ENCODE measurements around the gene SLC16A9. TPM values are rescaled to one million over a fixed set of nuclear protein-coding genes. Genes with fewer than 3 reads are reported as not detected.
"Not testable (repeated sequence)": the region's sequence is repeated elsewhere in the genome, so short reads cannot be mapped to it uniquely, and the experiment has no call there.

The SLC16A9 gene
- total RNA-seq, 1 experiment from 2014 or later: 5.9 TPM

DNA sequence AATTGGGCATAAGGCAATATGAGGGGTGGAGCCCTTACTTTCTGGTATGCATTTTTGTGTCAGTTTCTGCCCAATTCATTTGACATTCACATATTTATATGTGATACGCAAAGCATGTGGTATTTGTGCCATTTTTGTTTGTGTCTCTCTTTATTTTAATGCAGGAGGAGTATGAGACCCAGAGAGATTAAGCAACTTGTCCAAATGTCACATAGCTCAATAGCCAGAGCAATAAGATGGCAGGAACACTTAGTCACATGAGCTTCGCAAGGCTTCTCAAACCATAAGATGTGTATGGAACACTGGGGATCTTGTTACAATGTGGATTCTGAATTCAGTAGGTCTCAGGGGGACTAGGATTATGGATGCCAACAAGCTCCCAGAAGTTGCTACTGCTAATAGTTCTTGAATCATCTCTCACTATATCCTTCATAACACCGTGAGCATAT lies 24.4 kb upstream of the SLC16A9 start:
- Histone ChIP-seq H3K79me2 (ENCODE audit: insufficient read depth, low read length) (no peaks in the 10 kb centered on the region), H3K27ac (ENCODE audit: low read depth, low read length) (no peak overlapping the region), H3K27me3 (ENCODE audit: insufficient read depth, low read length) (no peaks in the 10 kb centered on the region), H3K4me2 (ENCODE audit: low read length) (no peak overlapping the region), H3K36me3 (ENCODE audit: control insufficient read depth in 1 of 2, insufficient read depth in 2 of 2, low read length in 2 of 2) (no peaks in the 10 kb centered on the region), H4K20me1 (ENCODE audit: insufficient read depth) (no peaks in the 10 kb centered on the region), H3K4me1 (ENCODE audit: control insufficient read depth in 1 of 2, insufficient read depth in 2 of 2, low read length in 2 of 2) (no peaks in the 10 kb centered on the region), H2AFZ (ENCODE audit: low read depth, low read length, poor library complexity, severe bottlenecking) (no peak overlapping the region), H3K9ac (ENCODE audit: low read length) (no peak overlapping the region), H3K9me2 (ENCODE audit: insufficient read depth) (no peaks in the 10 kb centered on the region), H3K4me3 (replicated peaks in 1 of 2; ENCODE audit: low read depth in 1 of 2, low read length in 2 of 2) (no peak overlapping the region), H3K9me3 (ENCODE audit: control insufficient read depth in 1 of 2, insufficient read depth in 1 of 2, low read depth in 1 of 2, low read length in 2 of 2) (no peaks in the 10 kb centered on the region)
- BruUV-seq (replicated peaks): no TSS peak
- ChIA-PET POLR2A (no interaction called here), RAD21 (ENCODE audit: low non-redundant PET in 1 of 2, low total read pairs in 2 of 2, uncharacterized antibody in 2 of 2, unreplicated experiment in 2 of 2) (no interaction called here), CTCF (no interaction called here)
- ATAC-seq: no peak
- intact Hi-C loops (cut with micrococcal nuclease): no loop called here
- TF ChIP-seq, protein P1, sequence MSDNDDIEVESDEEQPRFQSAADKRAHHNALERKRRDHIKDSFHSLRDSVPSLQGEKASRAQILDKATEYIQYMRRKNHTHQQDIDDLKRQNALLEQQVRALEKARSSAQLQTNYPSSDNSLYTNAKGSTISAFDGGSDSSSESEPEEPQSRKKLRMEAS (IDR thresholded peaks at IDR 0.05): no peak
- TF ChIP-seq ZFX (IDR thresholded peaks at IDR 0.05) (no peak), EGR1 (IDR thresholded peaks at IDR 0.05; ENCODE audit: low read depth) (no peak), RAD21 (IDR thresholded peaks at IDR 0.05; ENCODE audit: low read depth) (no peak), TCF7L2 (IDR thresholded peaks at IDR 0.05; ENCODE audit: borderline replicate concordance, extremely low read depth, insufficient read depth, insufficient read length) (no peak), EZH2phosphoT487 (IDR thresholded peaks at IDR 0.05; ENCODE audit: borderline replicate concordance) (no peak), YY1 (IDR thresholded peaks at IDR 0.05; ENCODE audit: extremely low read depth, insufficient replicate concordance, low read depth, low read length) (no peak), FOSL1 (IDR thresholded peaks at IDR 0.05; ENCODE audit: low read depth) (no peak), POLR2AphosphoS5 (IDR thresholded peaks at IDR 0.05; ENCODE audit: low read depth, low read length) (no peak), EZH2 (IDR thresholded peaks at IDR 0.05) (no peak), ELF1 (IDR thresholded peaks at IDR 0.05; ENCODE audit: borderline replicate concordance, low read depth) (no peak), JUND (IDR thresholded peaks at IDR 0.05) (no peak), SIN3A (IDR thresholded peaks at IDR 0.05; ENCODE audit: low read depth) (no peak), SRF (IDR thresholded peaks at IDR 0.05; ENCODE audit: low read depth) (no peak), ZNF274 (IDR thresholded peaks at IDR 0.05; ENCODE audit: low read depth, low read length) (no peak), CBX3 (IDR thresholded peaks at IDR 0.05; ENCODE audit: low read depth) (no peak)
- TF ChIP-seq, protein P2, sequence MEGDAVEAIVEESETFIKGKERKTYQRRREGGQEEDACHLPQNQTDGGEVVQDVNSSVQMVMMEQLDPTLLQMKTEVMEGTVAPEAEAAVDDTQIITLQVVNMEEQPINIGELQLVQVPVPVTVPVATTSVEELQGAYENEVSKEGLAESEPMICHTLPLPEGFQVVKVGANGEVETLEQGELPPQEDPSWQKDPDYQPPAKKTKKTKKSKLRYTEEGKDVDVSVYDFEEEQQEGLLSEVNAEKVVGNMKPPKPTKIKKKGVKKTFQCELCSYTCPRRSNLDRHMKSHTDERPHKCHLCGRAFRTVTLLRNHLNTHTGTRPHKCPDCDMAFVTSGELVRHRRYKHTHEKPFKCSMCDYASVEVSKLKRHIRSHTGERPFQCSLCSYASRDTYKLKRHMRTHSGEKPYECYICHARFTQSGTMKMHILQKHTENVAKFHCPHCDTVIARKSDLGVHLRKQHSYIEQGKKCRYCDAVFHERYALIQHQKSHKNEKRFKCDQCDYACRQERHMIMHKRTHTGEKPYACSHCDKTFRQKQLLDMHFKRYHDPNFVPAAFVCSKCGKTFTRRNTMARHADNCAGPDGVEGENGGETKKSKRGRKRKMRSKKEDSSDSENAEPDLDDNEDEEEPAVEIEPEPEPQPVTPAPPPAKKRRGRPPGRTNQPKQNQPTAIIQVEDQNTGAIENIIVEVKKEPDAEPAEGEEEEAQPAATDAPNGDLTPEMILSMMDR (IDR thresholded peaks at IDR 0.05 in 2 of 3, conservative IDR thresholded peaks at IDR 0.05 in 1 of 3; ENCODE audit: borderline replicate concordance in 1 of 3, insufficient read depth in 1 of 3, low read depth in 2 of 3, low read length in 2 of 3): no peak
- TF ChIP-seq, protein P3, sequence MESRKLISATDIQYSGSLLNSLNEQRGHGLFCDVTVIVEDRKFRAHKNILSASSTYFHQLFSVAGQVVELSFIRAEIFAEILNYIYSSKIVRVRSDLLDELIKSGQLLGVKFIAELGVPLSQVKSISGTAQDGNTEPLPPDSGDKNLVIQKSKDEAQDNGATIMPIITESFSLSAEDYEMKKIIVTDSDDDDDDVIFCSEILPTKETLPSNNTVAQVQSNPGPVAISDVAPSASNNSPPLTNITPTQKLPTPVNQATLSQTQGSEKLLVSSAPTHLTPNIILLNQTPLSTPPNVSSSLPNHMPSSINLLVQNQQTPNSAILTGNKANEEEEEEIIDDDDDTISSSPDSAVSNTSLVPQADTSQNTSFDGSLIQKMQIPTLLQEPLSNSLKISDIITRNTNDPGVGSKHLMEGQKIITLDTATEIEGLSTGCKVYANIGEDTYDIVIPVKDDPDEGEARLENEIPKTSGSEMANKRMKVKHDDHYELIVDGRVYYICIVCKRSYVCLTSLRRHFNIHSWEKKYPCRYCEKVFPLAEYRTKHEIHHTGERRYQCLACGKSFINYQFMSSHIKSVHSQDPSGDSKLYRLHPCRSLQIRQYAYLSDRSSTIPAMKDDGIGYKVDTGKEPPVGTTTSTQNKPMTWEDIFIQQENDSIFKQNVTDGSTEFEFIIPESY (IDR thresholded peaks at IDR 0.05; ENCODE audit: extremely low read depth, insufficient replicate concordance, low read length): no peak
- DNase-seq (ENCODE audit: low read depth, low spot score): no peak

DNA sequence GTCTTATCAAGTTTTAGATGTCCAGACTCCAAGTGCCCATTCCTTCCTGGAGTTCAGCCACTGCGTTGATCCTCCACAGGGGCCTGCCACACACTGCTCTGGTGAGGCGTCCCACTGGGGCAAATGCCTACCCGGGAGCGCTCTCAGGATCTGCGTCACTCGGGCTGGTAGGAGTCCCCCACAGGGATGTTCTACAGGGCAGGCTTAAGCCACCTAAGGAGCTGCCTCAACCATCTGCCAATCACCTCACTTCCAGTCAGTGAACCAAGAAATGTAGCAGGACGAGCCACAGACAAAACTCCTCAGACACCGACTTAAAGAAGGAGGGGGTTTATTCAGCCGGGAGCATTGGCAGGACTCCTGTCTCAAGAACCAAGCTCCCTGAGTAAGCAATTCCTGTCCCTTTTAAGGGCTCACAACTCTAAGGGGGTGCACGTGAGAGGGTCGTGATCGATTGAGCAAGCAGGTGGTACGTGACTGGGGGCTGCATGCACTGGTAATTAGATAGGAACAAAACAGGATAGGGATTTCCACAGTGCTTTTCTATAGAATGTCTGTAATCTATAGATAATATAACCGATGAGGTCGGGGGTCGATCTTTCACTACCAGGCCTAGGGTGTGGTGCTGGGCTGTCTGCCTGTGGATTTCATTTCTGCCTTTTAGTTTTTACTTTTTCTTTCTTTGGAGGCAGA lies 23.8 kb upstream of the SLC16A9 start:
- H3K9me2 ChIP-seq (ENCODE audit: insufficient read depth); H3K9ac ChIP-seq (ENCODE audit: low read length); CTCF ChIA-PET; intact Hi-C loops (cut with micrococcal nuclease); H3K79me2 ChIP-seq (ENCODE audit: insufficient read depth, low read length); H3K36me3 ChIP-seq (ENCODE audit: control insufficient read depth in 1 of 2, insufficient read depth in 2 of 2, low read length in 2 of 2); H3K4me2 ChIP-seq (ENCODE audit: low read length); H3K4me3 ChIP-seq (replicated peaks in 1 of 2; ENCODE audit: low read depth in 1 of 2, low read length in 2 of 2); ATAC-seq; H3K9me3 ChIP-seq (ENCODE audit: control insufficient read depth in 1 of 2, insufficient read depth in 1 of 2, low read depth in 1 of 2, low read length in 2 of 2); H3K4me1 ChIP-seq (ENCODE audit: control insufficient read depth in 1 of 2, insufficient read depth in 2 of 2, low read length in 2 of 2); POLR2A ChIA-PET; H3K27me3 ChIP-seq (ENCODE audit: insufficient read depth, low read length); RAD21 ChIA-PET (ENCODE audit: low non-redundant PET in 1 of 2, low total read pairs in 2 of 2, uncharacterized antibody in 2 of 2, unreplicated experiment in 2 of 2); H4K20me1 ChIP-seq (ENCODE audit: insufficient read depth); DNase-seq (ENCODE audit: low read depth, low spot score); H3K27ac ChIP-seq (ENCODE audit: low read depth, low read length); H2AFZ ChIP-seq (ENCODE audit: low read depth, low read length, poor library complexity, severe bottlenecking); BruUV-seq (replicated peaks): not testable (repeated sequence)
